HFF-Myc (cell line): ENCODE results near the gene TSPAN3.

Experiments used
- DNase-seq: peaks from one replicate; pipeline ENCODE4 v3.0.0-alpha.2; 2011; ENCODE audit warnings: low read depth; ENCODE audit errors: extremely low read depth
- H3K4me3 ChIP-seq: replicated peaks from 2 replicates; pipeline ENCODE4 v1.5.1; 2011; ENCODE audit warnings: low read depth, mild to moderate bottlenecking, control low read depth, low read length
- TF ChIP-seq, protein P1 (sequence below): IDR thresholded peaks from 2 replicates; pipeline ENCODE4 v1.5.1; 2012; ENCODE audit warnings: mild to moderate bottlenecking, low read depth, low read length, control low read depth; ENCODE audit errors: missing control alignments

The TSPAN3 gene

DNA sequence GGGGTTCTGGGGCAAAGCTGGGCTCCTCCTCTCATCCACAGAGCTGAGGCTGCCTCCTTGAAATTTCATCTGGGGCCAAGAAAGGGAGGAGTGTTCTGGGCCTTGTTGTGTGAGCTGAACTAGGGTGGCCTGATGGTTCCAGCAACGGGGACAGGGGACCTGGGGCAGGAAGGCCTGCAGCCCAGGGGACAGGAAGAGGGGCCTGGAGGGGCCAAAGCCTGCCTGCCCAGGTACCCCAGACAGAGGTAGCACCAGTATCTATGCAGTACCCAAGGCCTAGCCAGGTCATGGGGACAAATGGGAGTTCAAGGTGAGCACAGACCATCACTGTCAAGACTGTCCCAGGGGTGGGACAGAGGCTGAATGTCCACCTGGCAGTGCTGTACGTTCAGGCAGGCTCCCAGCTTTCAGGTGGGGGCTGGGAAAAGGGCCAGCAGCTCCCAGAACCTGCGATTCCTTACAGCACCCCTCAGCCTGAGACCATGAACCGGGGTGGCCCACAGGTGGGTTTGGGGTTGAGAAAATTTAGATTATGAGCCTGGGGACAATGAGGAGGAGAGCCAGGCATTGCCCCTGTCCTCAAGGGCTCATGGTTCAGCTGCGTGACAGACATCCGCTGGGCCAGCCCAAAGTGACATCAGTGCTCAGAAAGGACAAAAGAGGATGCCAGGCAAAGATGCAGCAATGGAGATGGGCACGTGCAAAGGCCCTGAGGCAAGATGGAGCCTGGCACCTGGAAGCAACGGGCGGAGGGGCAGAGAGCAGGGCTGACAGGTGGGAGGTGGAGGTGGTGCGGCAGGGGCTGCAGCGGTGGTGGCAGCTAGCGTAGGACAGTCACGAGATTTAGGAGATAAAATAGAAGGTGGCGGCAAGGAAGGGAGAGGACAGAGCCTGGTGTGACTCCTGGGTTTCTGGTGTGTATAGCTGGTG is 48.0 kb downstream of the TSPAN3 start:
- no peak for DNase-seq
- TF ChIP-seq, protein P1, sequence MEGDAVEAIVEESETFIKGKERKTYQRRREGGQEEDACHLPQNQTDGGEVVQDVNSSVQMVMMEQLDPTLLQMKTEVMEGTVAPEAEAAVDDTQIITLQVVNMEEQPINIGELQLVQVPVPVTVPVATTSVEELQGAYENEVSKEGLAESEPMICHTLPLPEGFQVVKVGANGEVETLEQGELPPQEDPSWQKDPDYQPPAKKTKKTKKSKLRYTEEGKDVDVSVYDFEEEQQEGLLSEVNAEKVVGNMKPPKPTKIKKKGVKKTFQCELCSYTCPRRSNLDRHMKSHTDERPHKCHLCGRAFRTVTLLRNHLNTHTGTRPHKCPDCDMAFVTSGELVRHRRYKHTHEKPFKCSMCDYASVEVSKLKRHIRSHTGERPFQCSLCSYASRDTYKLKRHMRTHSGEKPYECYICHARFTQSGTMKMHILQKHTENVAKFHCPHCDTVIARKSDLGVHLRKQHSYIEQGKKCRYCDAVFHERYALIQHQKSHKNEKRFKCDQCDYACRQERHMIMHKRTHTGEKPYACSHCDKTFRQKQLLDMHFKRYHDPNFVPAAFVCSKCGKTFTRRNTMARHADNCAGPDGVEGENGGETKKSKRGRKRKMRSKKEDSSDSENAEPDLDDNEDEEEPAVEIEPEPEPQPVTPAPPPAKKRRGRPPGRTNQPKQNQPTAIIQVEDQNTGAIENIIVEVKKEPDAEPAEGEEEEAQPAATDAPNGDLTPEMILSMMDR, result no peak
- no peak overlapping the region for H3K4me3 ChIP-seq

DNA sequence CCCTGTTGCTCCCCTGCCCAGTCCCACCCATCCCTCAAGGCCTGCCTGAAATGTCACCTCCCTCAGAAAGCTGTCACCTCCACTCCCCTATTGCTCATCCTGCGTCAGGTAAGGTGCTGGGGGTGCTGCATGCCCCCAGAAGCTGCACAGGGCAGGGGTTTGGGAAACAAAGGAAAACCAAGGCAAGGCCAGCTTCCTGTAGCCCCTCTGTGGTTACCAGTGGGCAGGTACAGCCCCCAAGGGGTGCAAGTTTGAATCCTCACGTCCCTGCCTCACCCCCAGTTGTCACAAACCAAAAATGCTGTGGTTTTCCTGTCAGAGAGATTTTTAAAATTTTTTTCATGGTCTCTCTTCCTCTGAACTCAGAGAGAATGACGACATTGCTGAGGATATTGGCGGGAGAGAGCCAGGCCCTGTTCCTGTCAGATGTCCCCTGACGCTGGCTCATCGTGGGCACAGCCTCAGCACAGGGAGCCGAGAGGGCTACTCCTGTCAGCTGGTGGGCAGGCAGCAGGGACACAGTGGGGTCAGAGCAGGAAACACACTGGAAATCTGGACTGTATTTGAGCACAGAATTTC is 49.0 kb downstream of the TSPAN3 start:
- TF ChIP-seq, protein P1, result no peak
- H3K4me3 ChIP-seq, result no peak overlapping the region
- DNase-seq, result no peak

DNA sequence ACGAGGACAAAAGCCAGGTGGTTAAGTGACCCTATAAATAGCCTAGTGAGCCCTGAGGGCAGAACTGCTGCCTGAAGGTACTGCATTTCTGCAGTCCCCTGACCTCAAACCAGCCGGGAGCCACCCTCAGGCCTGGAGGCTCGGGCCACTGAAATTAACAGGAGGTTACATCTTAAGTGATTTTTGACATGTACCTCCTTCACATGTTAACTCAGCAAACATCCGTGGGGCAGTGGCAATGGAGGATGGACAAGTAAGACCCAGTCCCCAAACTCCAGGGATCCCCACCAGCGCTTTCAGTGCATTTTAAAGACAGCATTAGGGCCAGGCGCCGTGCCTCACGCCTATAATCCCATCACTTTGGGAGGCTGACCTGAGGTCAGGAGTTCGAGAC is 49.8 kb downstream of the TSPAN3 start:
- DNase-seq, result no peak
- H3K4me3 ChIP-seq, result no peak overlapping the region
- TF ChIP-seq, protein P1, result no peak

DNA sequence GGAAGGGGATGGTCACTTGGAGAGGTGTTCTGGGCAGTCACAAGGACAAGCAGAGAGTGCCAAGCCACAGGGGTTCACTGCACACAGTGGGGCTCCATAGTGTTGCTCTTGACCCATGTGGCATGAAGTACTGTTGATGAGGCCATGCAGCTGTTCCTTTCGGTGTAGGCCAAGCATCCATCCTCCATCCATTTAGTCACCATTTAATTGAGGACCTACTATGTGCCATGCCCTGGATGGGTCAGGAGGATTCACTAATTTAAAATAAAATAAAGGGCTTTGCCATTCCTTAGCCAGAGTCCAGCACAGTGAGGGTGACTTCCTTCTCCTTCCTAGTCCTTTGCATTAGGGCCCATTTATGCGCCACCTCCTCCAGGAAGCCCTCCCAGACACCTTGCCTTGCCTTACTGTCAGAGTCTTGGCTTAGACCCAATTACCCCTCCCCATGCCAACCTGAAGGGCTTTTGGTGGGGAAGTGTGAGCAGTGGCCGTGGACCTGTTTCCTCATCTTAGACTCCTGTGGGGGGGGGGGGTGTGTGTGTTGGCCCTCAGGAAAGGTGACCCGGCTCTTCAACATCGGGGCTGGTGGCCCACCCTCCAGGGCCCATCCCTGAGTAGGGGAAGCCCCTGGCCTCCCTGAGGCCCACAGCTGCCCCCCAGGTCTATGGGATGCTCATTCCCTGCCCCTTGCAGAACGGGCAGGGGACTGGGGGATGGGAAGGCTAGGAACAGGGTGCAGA is 50.4 kb downstream of the TSPAN3 start:
- TF ChIP-seq, protein P1, result no peak

DNA sequence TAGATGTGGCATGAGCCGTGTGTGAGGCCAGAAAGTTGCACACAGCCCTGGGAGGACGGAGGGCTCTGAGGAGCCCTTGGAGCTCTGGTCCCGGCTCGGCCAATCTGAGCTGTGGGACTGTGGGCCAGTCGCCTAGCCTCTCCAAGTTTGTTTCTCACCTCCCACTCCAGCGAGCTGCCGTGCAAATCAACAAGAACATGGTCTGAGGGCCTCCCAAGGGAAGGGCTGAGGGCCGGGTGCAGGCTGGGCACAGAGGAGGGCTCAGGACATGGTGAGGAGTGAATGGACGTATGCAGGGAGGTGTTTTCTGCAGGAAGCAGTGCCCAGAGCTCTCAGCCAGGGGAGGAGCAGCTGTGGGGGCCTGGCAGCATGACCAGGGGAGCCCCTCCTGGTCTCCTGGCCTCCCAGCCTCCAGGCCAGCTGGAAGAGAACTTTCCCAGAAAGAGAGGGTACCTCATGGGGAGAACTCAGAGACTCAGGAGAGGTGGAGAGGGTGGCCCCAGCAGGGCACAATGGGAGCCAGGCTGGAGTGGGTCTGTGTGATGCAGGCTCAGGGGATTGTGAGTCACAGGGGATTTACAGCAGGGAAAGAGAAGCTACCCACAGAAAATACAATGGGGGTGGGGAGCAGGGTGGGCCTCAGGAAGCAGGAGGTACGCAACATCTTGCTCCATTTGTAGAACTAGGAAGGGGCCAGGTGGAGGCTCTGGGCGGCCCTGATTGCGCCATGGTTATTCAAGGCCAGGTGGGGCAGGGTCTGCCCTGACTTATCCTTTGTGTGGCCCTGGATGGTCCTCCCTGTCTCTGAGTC is 51.2 kb downstream of the TSPAN3 start:
- TF ChIP-seq, protein P1, result no peak
- DNase-seq, result no peak
- H3K4me3 ChIP-seq, result no peak overlapping the region

More for the DNA sequence above, 50.4 kb downstream of the TSPAN3 start:
- DNase-seq, result no peak
- H3K4me3 ChIP-seq, result no peak overlapping the region
